Measurements from ENCODE around the gene EXOSC2. TPM values are rescaled to one million over a fixed set of nuclear protein-coding genes. Genes with fewer than 3 reads are reported as not detected.

Gene EXOSC2
- total RNA-seq, 4 donors from 2014 or later = 9.3 to 21.7 (median 12.0) TPM

DNA sequence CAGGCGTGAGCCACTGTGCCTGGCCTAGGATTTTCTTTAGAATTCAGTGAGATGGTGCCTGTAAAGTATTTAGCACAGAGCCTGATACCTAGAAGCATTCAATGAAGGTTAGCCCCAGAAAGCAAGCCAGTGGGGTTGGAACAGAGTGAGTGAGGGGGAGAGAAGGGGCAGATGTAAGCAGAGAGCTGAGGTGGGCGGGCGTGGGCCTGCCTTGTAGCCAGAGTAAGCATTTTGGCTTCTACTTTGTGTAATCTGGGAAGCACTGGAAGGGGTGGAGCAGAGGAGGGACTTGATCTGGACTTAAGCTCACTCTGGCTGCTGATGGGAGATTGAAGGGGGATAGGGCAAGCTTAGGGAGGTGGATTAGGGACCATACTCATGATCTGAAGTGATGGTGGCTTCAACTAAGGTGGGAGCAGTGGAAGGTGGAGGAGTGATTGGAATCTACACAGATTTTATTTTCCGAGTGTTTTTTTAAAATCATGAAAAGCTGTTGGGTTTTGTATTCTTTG lies 2.6 kb downstream of the EXOSC2 start:
- H3K9me3 ChIP-seq = no peaks in the 10 kb centered on the region
- ATAC-seq (no peak), DNase-seq (no peak)
- H3K27ac ChIP-seq = no peak overlapping the region
- intact Hi-C loops (cut with DNase I; ENCODE audit: low total_unique reads) = no loop called here
- H3K36me3 ChIP-seq = peaks cover 0 to 46% of the 10 kb centered on the region in 2 donors
- no peaks in the 10 kb centered on the region for H3K27me3 ChIP-seq
- no peak overlapping the region for H3K4me3 ChIP-seq
- TF ChIP-seq POLR2A (IDR thresholded peaks at IDR 0.05) (no peak), CTCF (IDR thresholded peaks at IDR 0.05 in 4 of 5, conservative IDR thresholded peaks at IDR 0.05 in 1 of 5) (no peak)
- in situ Hi-C loops (cut with MboI; ENCODE audit: low sequenced_read_pairs in 4 of 4) = loop anchor here in 1 of 4 donors (10.0 kb wide), 1 partner anchor 249 kb away; no protein-coding TSS in a partner anchor
- peaks cover 10 to 21% of the 10 kb centered on the region in 2 donors for H3K4me1 ChIP-seq

- intact Hi-C loops (cut with DNase I; ENCODE audit: low total_unique reads) = no loop called here
- Histone ChIP-seq H3K27me3 (no peaks in the 10 kb centered on the region), H3K4me1 (peaks cover 10 to 21% of the 10 kb centered on the region in 2 donors), H3K36me3 (peaks cover 0 to 54% of the 10 kb centered on the region in 2 donors), H3K27ac (no peak overlapping the region), H3K9me3 (no peaks in the 10 kb centered on the region), H3K4me3 (no peak overlapping the region)
- DNase-seq = no peak
- TF ChIP-seq POLR2A (IDR thresholded peaks at IDR 0.05) (no peak), CTCF (IDR thresholded peaks at IDR 0.05 in 4 of 5, conservative IDR thresholded peaks at IDR 0.05 in 1 of 5) (no peak)
- in situ Hi-C loops (cut with MboI; ENCODE audit: low sequenced_read_pairs in 4 of 4) = loop anchor here in 1 of 4 donors (10.0 kb wide), 1 partner anchor 248 kb away; no protein-coding TSS in a partner anchor
- no peak for ATAC-seq
Measured at GRCh38 chr9:130696996-130697395, 3.4 kb downstream of the EXOSC2 start.

GRCh38 chr9:130698514-130698913 lies 4.9 kb downstream of the EXOSC2 start:
- intact Hi-C loops (cut with DNase I; ENCODE audit: low total_unique reads) (no loop called here), in situ Hi-C loops (cut with MboI; ENCODE audit: low sequenced_read_pairs in 4 of 4) (loop anchor here in 1 of 4 donors (10.0 kb wide), 1 partner anchor 246 kb away; no protein-coding TSS in a partner anchor)
- Histone ChIP-seq H3K27ac (no peak overlapping the region), H3K9me3 (no peaks in the 10 kb centered on the region), H3K27me3 (no peaks in the 10 kb centered on the region), H3K36me3 (peaks cover 0 to 69% of the 10 kb centered on the region in 2 donors), H3K4me1 (peaks cover 10 to 14% of the 10 kb centered on the region in 2 donors), H3K4me3 (no peak overlapping the region)
- TF ChIP-seq CTCF (IDR thresholded peaks at IDR 0.05 in 4 of 5, conservative IDR thresholded peaks at IDR 0.05 in 1 of 5) = no peak
- TF ChIP-seq POLR2A (IDR thresholded peaks at IDR 0.05) = no peak
- DNase-seq = no peak
- ATAC-seq = no peak

GRCh38 chr9:130699047-130699446 lies 5.5 kb downstream of the EXOSC2 start:
- peaks cover 9 to 13% of the 10 kb centered on the region in 2 donors for H3K4me1 ChIP-seq
- no peak for ATAC-seq
- no peaks in the 10 kb centered on the region for H3K9me3 ChIP-seq
- peaks cover 0 to 74% of the 10 kb centered on the region in 2 donors for H3K36me3 ChIP-seq
- H3K27me3 ChIP-seq = no peaks in the 10 kb centered on the region
- TF ChIP-seq CTCF (IDR thresholded peaks at IDR 0.05 in 4 of 5, conservative IDR thresholded peaks at IDR 0.05 in 1 of 5) (no peak), POLR2A (IDR thresholded peaks at IDR 0.05) (no peak)
- no peak for DNase-seq
- no peak overlapping the region for H3K27ac ChIP-seq
- intact Hi-C loops (cut with DNase I; ENCODE audit: low total_unique reads) (no loop called here), in situ Hi-C loops (cut with MboI; ENCODE audit: low sequenced_read_pairs in 4 of 4) (loop anchor here in 1 of 4 donors (10.0 kb wide), 1 partner anchor 246 kb away; no protein-coding TSS in a partner anchor)
- no peak overlapping the region for H3K4me3 ChIP-seq

Measured in gastrocnemius medialis (tissue), 4 donors.